GM18505 (cell line): ENCODE results near the gene KCNJ10.
A peak's percentile ranks its signal among the peaks of the same experiment; 100 is the strongest.

ENCODE experiments used
- ATAC-seq: cut with Tn5 transposase; IDR thresholded peaks from one replicate; pipeline ENCODE4 v1.9.1; 2021; ENCODE audit not compliant: unreplicated experiment
- POLR2A ChIP-seq: IDR thresholded peaks from 4 replicates; pipeline ENCODE4 v1.6.1; 2011; ENCODE audit warnings: borderline replicate concordance; ENCODE audit not compliant: insufficient read depth, insufficient read length; ENCODE audit errors: extremely low read depth

Gene KCNJ10

GRCh38 chr1:160083968-160084770, 14.2 kb upstream of the KCNJ10 start:
- no peak for TF ChIP-seq POLR2A
- ATAC-seq: no peak

DNA sequence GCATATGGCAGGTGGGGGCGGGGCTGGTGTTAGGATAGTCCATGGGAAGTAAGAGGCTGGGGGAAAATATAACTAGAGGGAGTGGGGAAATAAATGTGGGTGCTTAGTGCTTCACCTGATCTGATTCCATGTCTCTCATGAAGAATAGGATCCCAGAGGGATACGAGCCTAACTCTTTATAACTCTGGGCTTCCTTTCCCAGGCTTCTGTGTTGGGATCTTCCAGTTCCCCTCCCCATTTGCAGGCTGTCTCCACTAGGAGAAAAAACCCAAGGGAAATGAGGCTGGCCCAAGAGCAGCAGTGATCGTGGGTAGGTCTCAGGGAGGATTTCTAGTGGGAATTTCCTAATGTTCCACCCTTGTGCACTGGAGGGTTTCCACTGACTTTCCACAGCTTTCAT, 13.0 kb upstream of the KCNJ10 start:
- no peak for ATAC-seq
- TF ChIP-seq POLR2A: no peak

- TF ChIP-seq POLR2A: no peak
- ATAC-seq: no peak
Measured at GRCh38 chr1:160082487-160082886, 12.5 kb upstream of the KCNJ10 start.

- no peak for ATAC-seq
- no peak for TF ChIP-seq POLR2A
Measured at GRCh38 chr1:160081261-160081936, 11.4 kb upstream of the KCNJ10 start, which contains the start of gene KCNJ9. KCNJ9 (plus strand) TSS chr1:160081538; CDS start chr1:160084031, 2,493 bp downstream.

- TF ChIP-seq POLR2A: no peak
- ATAC-seq: no peak
Measured at GRCh38 chr1:160080381-160081100, 10.6 kb upstream of the KCNJ10 start.

DNA sequence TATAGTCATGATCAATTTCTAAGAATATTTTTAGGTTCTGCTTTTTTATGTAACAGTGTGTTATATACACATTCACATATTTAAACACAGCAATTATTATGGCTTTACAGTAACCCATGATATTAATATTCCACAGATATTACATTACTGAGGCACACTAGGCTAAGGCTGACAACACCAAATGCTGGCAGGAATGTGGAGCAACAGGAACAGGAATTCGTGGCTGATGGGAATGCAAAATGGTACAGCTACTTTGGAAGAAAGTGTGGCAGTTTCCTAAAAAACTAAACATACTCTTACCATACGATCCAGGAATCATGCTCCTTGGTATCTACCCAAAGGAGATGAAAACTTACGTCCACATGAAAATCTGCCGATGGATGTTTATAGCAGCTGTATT, 9.5 kb upstream of the KCNJ10 start:
- no peak for ATAC-seq
- no peak for TF ChIP-seq POLR2A

GRCh38 chr1:160078512-160079195, 8.7 kb upstream of the KCNJ10 start:
- no peak for TF ChIP-seq POLR2A
- peak; percentile 71 for ATAC-seq

DNA sequence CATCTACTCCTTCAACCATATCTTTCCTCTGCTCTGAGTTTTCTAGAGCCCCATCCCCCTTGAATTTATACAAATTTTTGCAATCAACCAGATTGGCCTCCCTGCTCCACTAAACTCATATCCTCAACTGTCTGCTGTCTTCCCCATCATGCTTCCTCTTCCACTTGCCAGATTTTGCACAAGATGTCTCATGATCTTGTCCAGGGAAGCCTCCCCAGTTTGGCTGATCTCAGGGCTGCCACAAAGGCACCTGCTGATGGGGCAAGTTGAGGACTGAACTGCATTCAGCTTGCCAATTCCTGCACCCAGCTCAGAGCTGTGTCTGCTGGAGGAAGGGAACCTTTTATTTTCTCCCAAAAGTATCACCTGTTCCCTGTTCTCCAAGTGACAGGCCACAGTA, 7.5 kb upstream of the KCNJ10 start:
- no peak for TF ChIP-seq POLR2A
- no peak for ATAC-seq

DNA sequence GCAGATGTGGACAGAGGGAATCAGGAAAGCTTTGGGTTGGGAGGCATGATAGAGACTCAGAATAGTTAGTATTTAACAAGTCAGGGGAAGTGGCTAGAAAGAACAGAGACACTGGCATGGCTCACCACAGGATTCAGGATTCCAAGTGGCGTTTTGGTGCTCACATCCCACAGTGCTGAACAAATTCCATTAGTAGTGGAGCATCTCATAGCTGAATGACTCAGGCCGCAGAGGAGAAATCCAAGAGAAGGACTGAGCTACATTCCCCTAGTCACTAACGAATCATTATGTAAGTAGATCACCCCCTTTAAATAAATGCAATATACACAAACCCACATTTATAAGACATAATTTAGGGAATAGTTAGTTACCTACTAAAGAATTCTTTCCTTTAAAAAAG, 6.3 kb upstream of the KCNJ10 start:
- TF ChIP-seq POLR2A: no peak
- no peak for ATAC-seq

DNA sequence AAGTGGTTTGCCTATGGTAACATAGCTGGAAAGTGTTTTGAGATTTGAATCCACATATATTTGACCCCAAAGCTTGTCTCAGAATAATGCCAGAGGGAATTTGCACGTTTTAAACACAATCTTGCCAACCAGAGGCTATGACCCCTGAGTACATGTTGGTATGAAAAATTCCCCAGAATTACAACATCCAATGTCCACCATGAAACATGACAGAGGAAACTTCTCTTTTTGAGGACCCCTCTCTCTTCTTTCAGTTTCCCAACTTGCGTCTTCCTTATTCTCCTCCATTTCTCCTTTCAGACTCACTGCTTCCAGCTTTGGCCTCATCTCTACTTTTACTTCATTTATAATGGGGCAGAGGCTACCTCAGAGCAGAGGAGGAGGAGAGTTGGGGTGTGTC, 5.9 kb upstream of the KCNJ10 start:
- TF ChIP-seq POLR2A: no peak
- ATAC-seq: no peak

GRCh38 chr1:160074865-160075264, 4.9 kb upstream of the KCNJ10 start:
- no peak for TF ChIP-seq POLR2A
- no peak for ATAC-seq

DNA sequence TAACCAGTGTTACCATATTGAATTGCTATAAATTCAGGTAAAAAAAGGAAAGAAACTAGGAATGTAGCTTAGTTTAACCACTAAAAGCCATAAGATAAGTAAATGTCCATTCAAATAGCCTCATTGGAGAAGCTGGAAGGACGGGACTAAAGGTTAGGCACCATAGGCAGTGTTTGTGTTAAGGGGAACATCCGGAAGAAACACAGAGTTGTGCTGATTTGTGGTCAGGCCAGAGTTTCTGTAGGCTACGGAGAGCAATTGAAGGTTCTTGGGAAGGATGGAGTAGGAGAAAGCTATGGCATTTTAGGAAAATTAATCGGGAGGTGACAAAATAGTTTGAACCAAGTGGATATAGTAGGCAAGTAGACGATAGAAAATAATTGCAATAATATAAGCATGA, 1.3 kb upstream of the KCNJ10 start:
- no peak for TF ChIP-seq POLR2A
- no peak for ATAC-seq
